ENCODE data around the gene REP15.

- TF ChIP-seq CTCF (IDR thresholded peaks at IDR 0.05) (no peak), POLR2AphosphoS5 (IDR thresholded peaks at IDR 0.05) (no peak), EP300 (IDR thresholded peaks at IDR 0.05) (no peak), POLR2A (IDR thresholded peaks at IDR 0.05) (no peak)
These were observed 523 bp upstream of the REP15 start for GRCh38 chr12:27695556-27696292.

Measured in sigmoid colon (tissue), 4 donors.